SK-N-SH treated with all-trans-retinoic acid at 6 μM for 48 hours (cell line): Measurements from ENCODE around the gene FOLR2.

Experiments
- ATAC-seq: fragments of 200-7000 bp; cut with Tn5 transposase; 3 replicates; pipeline ENCODE4 v1.9.1; 2020; ENCODE audit warnings: mild to moderate bottlenecking, moderate library complexity
- ARNTL ChIP-seq: fragments of 450-650 bp; formaldehyde crosslinking; IDR thresholded peaks from 2 replicates; pipeline ENCODE4 v1.5.0; 2020; ENCODE audit warnings: low read depth, mild to moderate bottlenecking, moderate library complexity, borderline replicate concordance
- BACH2 ChIP-seq: fragments of 250-450 bp; sonication (Bioruptor Pico); IDR thresholded peaks from 2 replicates; pipeline ENCODE4 v1.9.0; 2021; ENCODE audit warnings: mild to moderate bottlenecking, borderline replicate concordance
- CSRNP3 ChIP-seq: fragments of 250-450 bp; sonication (Bioruptor Pico); IDR thresholded peaks from 2 replicates; pipeline ENCODE4 v1.5.1; 2021; ENCODE audit warnings: mild to moderate bottlenecking, moderate library complexity
- ESRRG ChIP-seq: fragments of 250-450 bp; sonication (Bioruptor Pico); IDR thresholded peaks from 2 replicates; pipeline ENCODE4 v1.6.1; 2021; ENCODE audit warnings: mild to moderate bottlenecking
- GLIS3 ChIP-seq: fragments of 250-450 bp; sonication (Bioruptor Pico); IDR thresholded peaks from 2 replicates; pipeline ENCODE4 v1.5.0; 2020; ENCODE audit warnings: mild to moderate bottlenecking, moderate library complexity
- ISL1 ChIP-seq: fragments of 250-450 bp; sonication (Bioruptor Pico); IDR thresholded peaks from 2 replicates; pipeline ENCODE4 v2.1.2; 2022; ENCODE audit warnings: mild to moderate bottlenecking, moderate library complexity
- POU6F1 ChIP-seq: fragments of 250-450 bp; sonication (Bioruptor Pico); IDR thresholded peaks from 2 replicates; pipeline ENCODE4 v1.8.0; 2021; ENCODE audit warnings: low read depth, mild to moderate bottlenecking, moderate library complexity, borderline replicate concordance
- PPARA ChIP-seq: fragments of 250-450 bp; sonication (Bioruptor Pico); IDR thresholded peaks from 2 replicates; pipeline ENCODE4 v1.5.0; 2020; ENCODE audit warnings: mild to moderate bottlenecking, borderline replicate concordance
- RARB ChIP-seq: fragments of 250-450 bp; sonication (Bioruptor Pico); IDR thresholded peaks from 2 replicates; pipeline ENCODE4 v1.8.0; 2021; ENCODE audit warnings: mild to moderate bottlenecking, moderate library complexity
- SNAI2 ChIP-seq: fragments of 250-450 bp; sonication (Bioruptor Pico); IDR thresholded peaks from 2 replicates; pipeline ENCODE4 v1.5.0; 2020; ENCODE audit warnings: mild to moderate bottlenecking, moderate library complexity
- TCF4 ChIP-seq: fragments of 250-450 bp; sonication (Bioruptor Pico); IDR thresholded peaks from 2 replicates; pipeline ENCODE4 v1.8.0; 2021; ENCODE audit warnings: mild to moderate bottlenecking, moderate library complexity, borderline replicate concordance
- TOX ChIP-seq: fragments of 250-450 bp; sonication (Bioruptor Pico); IDR thresholded peaks from 2 replicates; pipeline ENCODE4 v1.8.0; 2021; ENCODE audit warnings: mild to moderate bottlenecking, moderate library complexity, borderline replicate concordance
- TSHZ2 ChIP-seq: fragments of 250-450 bp; sonication (Bioruptor Pico); IDR thresholded peaks from 2 replicates; pipeline ENCODE4 v1.5.0; 2020; ENCODE audit warnings: mild to moderate bottlenecking, moderate library complexity
- ZFP3 ChIP-seq: fragments of 250-450 bp; sonication (Bioruptor Pico); IDR thresholded peaks from 2 replicates; pipeline ENCODE4 v1.5.0; 2020; ENCODE audit warnings: mild to moderate bottlenecking, moderate library complexity
- ZFP30 ChIP-seq: fragments of 450-650 bp; formaldehyde crosslinking; IDR thresholded peaks from 2 replicates; pipeline ENCODE4 v1.5.0; 2022; ENCODE audit warnings: mild to moderate bottlenecking, moderate library complexity
- ZNF565 ChIP-seq: fragments of 450-650 bp; formaldehyde crosslinking; conservative IDR thresholded peaks from 2 replicates; pipeline ENCODE4 v1.5.0; 2020; ENCODE audit warnings: low read depth, mild to moderate bottlenecking, moderate library complexity
- ZNF70 ChIP-seq: fragments of 450-650 bp; formaldehyde crosslinking; IDR thresholded peaks from 2 replicates; pipeline ENCODE4 v1.5.0; 2020; ENCODE audit warnings: mild to moderate bottlenecking, moderate library complexity
- ZNF8 ChIP-seq: fragments of 450-650 bp; formaldehyde crosslinking; IDR thresholded peaks from 2 replicates; pipeline ENCODE4 v1.5.0; 2020; ENCODE audit warnings: mild to moderate bottlenecking, moderate library complexity
- TF ChIP-seq, protein P1 (sequence below): fragments of 250-450 bp; sonication (Bioruptor Pico); IDR thresholded peaks from 2 replicates; pipeline ENCODE4 v1.5.1; 2020; ENCODE audit warnings: low read depth, mild to moderate bottlenecking, moderate library complexity
- TF ChIP-seq, protein P2 (sequence below): fragments of 250-450 bp; sonication (Bioruptor Pico); IDR thresholded peaks from 2 replicates; pipeline ENCODE4 v1.8.0; 2020; ENCODE audit warnings: mild to moderate bottlenecking, moderate library complexity, borderline replicate concordance

The FOLR2 gene

DNA sequence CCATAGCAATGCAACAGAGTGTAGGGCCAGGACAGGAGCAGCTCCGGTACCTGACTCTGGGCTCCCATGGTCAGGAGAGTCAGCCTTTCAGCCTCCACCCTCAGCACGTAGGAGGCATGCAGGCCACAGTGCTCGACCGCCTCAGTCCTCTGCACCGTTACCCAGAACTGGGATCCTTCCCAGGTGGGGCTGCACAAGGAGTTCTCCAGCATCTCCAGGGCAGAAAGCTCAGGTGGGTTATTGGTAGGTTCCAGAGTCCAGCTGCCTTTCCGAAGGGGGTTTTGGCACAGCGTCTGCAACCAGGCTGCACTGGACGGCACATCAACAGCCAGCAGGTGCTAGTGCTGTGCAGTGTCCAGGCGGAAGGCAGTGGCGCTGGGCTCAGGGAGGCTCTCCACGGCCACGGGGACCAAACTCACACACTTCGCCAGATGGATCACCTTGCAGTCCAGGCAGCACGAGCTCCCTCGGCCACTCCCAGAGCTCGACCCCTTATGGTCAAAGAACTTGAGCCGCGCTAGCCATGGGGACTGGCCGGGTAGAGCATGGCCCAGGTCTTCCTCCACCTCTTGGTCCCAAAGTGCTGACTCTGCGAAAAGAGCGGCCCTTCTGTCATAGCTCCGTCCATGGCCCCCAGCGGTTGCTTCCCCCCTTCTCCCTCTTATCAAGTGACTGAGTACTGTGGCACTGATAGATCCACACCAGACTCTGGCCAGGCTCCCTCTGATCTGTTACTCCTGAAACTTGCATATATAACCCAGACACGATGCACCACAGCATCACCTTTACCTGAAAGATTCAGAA, 34.3 kb downstream of the FOLR2 start:
- TF ChIP-seq GLIS3 = no peak
- TF ChIP-seq TOX (CRISPR knock-in tag) = no peak
- no peak for TF ChIP-seq CSRNP3 (CRISPR knock-in tag)
- TF ChIP-seq ARNTL (CRISPR knock-in tag) = no peak
- no peak for TF ChIP-seq RARB
- TF ChIP-seq, protein P1, sequence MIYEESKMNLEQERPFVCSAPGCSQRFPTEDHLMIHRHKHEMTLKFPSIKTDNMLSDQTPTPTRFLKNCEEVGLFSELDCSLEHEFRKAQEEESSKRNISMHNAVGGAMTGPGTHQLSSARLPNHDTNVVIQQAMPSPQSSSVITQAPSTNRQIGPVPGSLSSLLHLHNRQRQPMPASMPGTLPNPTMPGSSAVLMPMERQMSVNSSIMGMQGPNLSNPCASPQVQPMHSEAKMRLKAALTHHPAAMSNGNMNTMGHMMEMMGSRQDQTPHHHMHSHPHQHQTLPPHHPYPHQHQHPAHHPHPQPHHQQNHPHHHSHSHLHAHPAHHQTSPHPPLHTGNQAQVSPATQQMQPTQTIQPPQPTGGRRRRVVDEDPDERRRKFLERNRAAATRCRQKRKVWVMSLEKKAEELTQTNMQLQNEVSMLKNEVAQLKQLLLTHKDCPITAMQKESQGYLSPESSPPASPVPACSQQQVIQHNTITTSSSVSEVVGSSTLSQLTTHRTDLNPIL = no peak
- no peak for TF ChIP-seq TSHZ2
- TF ChIP-seq ZFP3 = no peak
- TF ChIP-seq ZFP30 (CRISPR knock-in tag) = no peak
- TF ChIP-seq ZNF565 (CRISPR knock-in tag) = no peak
- ATAC-seq = no peak; the same call in 2 of the 3 replicates

DNA sequence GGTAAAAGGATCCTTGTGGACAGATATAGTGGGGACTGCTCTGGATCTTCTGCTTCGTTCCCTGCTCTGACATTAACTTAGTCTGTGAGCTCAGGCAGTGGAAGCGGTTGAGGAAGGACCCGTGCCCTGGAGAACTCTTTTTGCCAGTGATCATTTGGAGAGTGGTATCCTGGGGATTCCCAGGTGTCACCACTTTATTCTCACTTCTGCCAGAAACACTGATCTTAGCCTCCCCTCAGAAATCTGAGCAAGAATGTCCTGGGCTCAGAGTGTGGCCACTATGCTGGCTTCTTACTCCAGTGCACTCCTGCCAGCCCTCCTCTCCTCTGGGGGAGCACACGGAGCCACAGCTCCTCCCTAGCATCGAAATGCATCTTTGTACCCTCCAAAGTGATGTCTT, 35.0 kb downstream of the FOLR2 start:
- TF ChIP-seq GLIS3 (no peak), ZFP30 (CRISPR knock-in tag) (no peak)
- no peak for ATAC-seq

DNA sequence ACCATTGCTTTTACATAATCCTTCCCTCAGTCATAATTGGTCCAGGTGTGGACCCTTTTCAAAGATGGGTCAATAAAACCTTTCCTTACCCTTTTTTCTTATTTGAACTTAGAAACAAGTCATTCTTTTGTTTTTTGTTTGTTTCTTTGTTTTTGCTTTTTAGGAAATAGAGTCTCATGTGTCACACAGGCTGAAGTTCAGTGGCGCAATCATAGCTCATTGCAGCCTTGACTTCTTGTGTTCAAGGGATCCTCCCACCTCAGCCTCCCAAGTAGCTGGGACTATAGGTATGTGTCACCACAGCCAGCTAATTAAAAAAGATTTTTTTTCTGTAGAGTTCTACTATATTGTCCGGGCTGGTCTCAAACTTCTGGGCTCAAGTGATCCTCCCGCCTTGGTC, 36.8 kb downstream of the FOLR2 start:
- TF ChIP-seq BACH2 (CRISPR knock-in tag) (no peak), SNAI2 (CRISPR knock-in tag) (no peak), POU6F1 (CRISPR knock-in tag) (no peak), ESRRG (CRISPR knock-in tag) (no peak), TCF4 (CRISPR knock-in tag) (no peak), ZNF8 (no peak), TOX (CRISPR knock-in tag) (no peak), CSRNP3 (CRISPR knock-in tag) (no peak), PPARA (CRISPR knock-in tag) (no peak), ZNF565 (CRISPR knock-in tag) (no peak), ZFP3 (no peak), ZNF70 (CRISPR knock-in tag) (no peak), ISL1 (CRISPR knock-in tag) (no peak), RARB (no peak)
- TF ChIP-seq, protein P2, sequence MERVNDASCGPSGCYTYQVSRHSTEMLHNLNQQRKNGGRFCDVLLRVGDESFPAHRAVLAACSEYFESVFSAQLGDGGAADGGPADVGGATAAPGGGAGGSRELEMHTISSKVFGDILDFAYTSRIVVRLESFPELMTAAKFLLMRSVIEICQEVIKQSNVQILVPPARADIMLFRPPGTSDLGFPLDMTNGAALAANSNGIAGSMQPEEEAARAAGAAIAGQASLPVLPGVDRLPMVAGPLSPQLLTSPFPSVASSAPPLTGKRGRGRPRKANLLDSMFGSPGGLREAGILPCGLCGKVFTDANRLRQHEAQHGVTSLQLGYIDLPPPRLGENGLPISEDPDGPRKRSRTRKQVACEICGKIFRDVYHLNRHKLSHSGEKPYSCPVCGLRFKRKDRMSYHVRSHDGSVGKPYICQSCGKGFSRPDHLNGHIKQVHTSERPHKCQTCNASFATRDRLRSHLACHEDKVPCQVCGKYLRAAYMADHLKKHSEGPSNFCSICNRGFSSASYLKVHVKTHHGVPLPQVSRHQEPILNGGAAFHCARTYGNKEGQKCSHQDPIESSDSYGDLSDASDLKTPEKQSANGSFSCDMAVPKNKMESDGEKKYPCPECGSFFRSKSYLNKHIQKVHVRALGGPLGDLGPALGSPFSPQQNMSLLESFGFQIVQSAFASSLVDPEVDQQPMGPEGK (CRISPR knock-in tag) = no peak
- ATAC-seq = no peak
